Mesenteric fat pad (tissue), 1 donor: ENCODE measurements around the gene TTLL3. TPM values are rescaled to one million over a fixed set of nuclear protein-coding genes. Genes with fewer than 3 reads are reported as not detected.
"Not testable (repeated sequence)": the region's sequence is repeated elsewhere in the genome, so short reads cannot be mapped to it uniquely, and the experiment has no call there.

Experiments
- DNase-seq: peaks from one replicate; pipeline ENCODE4 v3.0.0-alpha.2; 2020; ENCODE audit warnings: low spot score
- total RNA-seq: library from RNA; stranded (reverse); fragmentation: NEBNext Ultra II Directional; extraction: Animal tissue kit (Norgen Biotek cat#: 25700); gene quantifications from one replicate; pipeline ENCODE4 v1.2.1, GENCODE V29; 2021
- donor health status: DM: yes; HTN: yes; CAD: no.

The TTLL3 gene
- total RNA-seq, 1 donor from 2014 or later = 31.0 TPM

GRCh38 chr3:9834520-9835380 is 24.7 kb downstream of the TTLL3 start:
- no peak for DNase-seq

GRCh38 chr3:9837701-9838582 is 27.9 kb downstream of the TTLL3 start:
- no peak for DNase-seq

- no peak for DNase-seq
These were observed 28.8 kb downstream of the TTLL3 start for GRCh38 chr3:9838856-9839255.

- no peak for DNase-seq
These were observed 31.0 kb downstream of the TTLL3 start for GRCh38 chr3:9841015-9841414.

- DNase-seq = peak; percentile 99
These were observed 33.8 kb downstream of the TTLL3 start, which contains the start of gene RPUSD3 for GRCh38 chr3:9843715-9844438. RPUSD3 (minus strand) TSS chr3:9844008; CDS start chr3:9843990, 18 bp downstream.

- DNase-seq = no peak
These were observed 36.2 kb downstream of the TTLL3 start for GRCh38 chr3:9846231-9846630.

- DNase-seq = no peak
These were observed 36.9 kb downstream of the TTLL3 start for GRCh38 chr3:9846931-9847488.

GRCh38 chr3:9847870-9848269 is 37.8 kb downstream of the TTLL3 start:
- not testable (repeated sequence) for DNase-seq

GRCh38 chr3:9848860-9849259 is 38.8 kb downstream of the TTLL3 start:
- DNase-seq = not testable (repeated sequence)

- DNase-seq = not testable (repeated sequence)
These were observed 41.3 kb downstream of the TTLL3 start for GRCh38 chr3:9851383-9851782.

GRCh38 chr3:9851926-9852325 is 41.9 kb downstream of the TTLL3 start:
- DNase-seq = not testable (repeated sequence)

GRCh38 chr3:9852528-9852927 is 42.5 kb downstream of the TTLL3 start:
- DNase-seq = no peak

- DNase-seq = not testable (repeated sequence)
These were observed 44.4 kb downstream of the TTLL3 start for GRCh38 chr3:9854291-9854940.

- DNase-seq = no peak
These were observed 45.5 kb downstream of the TTLL3 start for GRCh38 chr3:9855594-9855993.

- DNase-seq = no peak
These were observed 49.5 kb downstream of the TTLL3 start for GRCh38 chr3:9859530-9860025.

- no peak for DNase-seq
These were observed 51.1 kb downstream of the TTLL3 start for GRCh38 chr3:9861201-9861600.

- DNase-seq = no peak
These were observed 51.6 kb downstream of the TTLL3 start for GRCh38 chr3:9861626-9862130.

- DNase-seq = no peak
These were observed 52.5 kb downstream of the TTLL3 start for GRCh38 chr3:9862391-9863057.

GRCh38 chr3:9863058-9863772 is 53.2 kb downstream of the TTLL3 start:
- no peak for DNase-seq
